ENCODE results near the gene PTPRD. TPM values are rescaled to one million over a fixed set of nuclear protein-coding genes. Genes with fewer than 3 reads are reported as not detected.

Gene PTPRD
- total RNA-seq, 1 donor from 2014 or later: 109 TPM

DNA sequence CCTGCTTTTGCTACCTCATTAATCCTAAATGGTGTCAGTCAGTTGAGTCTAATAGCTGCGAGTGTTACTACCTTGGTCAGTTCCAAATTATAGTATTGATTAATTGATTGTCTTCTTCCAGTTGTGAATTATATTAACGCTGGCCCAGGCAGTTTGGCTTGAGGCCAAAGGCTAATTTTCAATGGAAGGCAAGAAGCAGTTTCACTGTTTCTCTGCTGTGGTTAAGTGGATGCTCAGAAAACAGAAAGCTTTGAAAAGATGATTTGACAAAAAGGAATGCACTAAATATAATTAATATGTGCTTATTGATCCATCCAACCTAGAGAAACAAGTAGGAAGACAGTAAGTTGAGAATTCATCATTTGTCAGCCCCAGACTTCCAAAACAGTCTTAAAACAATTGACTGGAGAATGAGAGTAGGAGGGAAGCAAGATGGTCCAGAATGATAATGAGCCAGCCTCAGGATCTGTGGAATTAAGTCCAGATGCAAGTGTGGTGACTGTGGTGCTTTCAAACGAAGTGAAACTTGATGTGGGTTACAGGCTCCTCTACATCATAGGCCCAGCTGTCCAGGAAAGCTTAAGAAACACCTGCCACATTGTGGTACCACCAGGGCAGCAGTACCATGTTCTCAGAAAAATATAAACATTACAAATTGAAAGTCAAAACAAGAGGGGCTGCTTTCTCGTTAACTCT is 1442.2 kb downstream of the PTPRD start:
- no peaks in the 10 kb centered on the region for H3K9me3 Mint-ChIP-seq
- no peak for DNase-seq (ENCODE audit: low spot score in 2 of 2, unreplicated experiment in 2 of 2)
- no peaks in the 10 kb centered on the region for H3K36me3 Mint-ChIP-seq
- TF ChIP-seq, protein P1, sequence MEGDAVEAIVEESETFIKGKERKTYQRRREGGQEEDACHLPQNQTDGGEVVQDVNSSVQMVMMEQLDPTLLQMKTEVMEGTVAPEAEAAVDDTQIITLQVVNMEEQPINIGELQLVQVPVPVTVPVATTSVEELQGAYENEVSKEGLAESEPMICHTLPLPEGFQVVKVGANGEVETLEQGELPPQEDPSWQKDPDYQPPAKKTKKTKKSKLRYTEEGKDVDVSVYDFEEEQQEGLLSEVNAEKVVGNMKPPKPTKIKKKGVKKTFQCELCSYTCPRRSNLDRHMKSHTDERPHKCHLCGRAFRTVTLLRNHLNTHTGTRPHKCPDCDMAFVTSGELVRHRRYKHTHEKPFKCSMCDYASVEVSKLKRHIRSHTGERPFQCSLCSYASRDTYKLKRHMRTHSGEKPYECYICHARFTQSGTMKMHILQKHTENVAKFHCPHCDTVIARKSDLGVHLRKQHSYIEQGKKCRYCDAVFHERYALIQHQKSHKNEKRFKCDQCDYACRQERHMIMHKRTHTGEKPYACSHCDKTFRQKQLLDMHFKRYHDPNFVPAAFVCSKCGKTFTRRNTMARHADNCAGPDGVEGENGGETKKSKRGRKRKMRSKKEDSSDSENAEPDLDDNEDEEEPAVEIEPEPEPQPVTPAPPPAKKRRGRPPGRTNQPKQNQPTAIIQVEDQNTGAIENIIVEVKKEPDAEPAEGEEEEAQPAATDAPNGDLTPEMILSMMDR (IDR thresholded peaks at IDR 0.05; ENCODE audit: unreplicated experiment): no peak
- peaks cover 2% of the 10 kb centered on the region for H3K27me3 Mint-ChIP-seq (ENCODE audit: low read depth)
- H3K27ac Mint-ChIP-seq: no peak overlapping the region
- H3K4me3 Mint-ChIP-seq: no peak overlapping the region
- H3K4me1 Mint-ChIP-seq: peaks cover 7% of the 10 kb centered on the region

DNA sequence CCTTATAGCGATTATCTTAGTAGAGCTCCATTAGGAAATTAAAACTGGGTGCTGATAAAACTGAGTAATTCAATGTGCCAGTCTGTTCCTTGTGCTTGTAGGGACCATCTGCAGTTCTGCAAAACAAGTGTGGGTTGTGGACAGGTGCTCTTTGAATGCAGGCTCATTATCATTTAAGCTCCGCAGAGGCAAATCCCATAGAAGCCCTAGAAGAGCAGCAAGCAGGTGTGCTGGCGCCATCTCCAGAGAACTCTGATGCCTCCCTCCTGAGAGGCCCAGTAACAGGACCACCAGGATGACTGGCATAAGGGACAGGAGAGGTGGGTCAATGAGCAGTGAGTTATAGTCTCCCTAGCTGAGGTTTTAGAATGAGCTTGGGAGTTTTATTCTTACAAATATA is 1470.8 kb downstream of the PTPRD start:
- H3K27ac Mint-ChIP-seq: no peak overlapping the region
- H3K36me3 Mint-ChIP-seq: no peaks in the 10 kb centered on the region
- DNase-seq (ENCODE audit: low spot score in 2 of 2, unreplicated experiment in 2 of 2): no peak
- H3K4me3 Mint-ChIP-seq: no peak overlapping the region
- peaks cover 3% of the 10 kb centered on the region for H3K4me1 Mint-ChIP-seq
- no peaks in the 10 kb centered on the region for H3K27me3 Mint-ChIP-seq (ENCODE audit: low read depth)
- no peaks in the 10 kb centered on the region for H3K9me3 Mint-ChIP-seq
- TF ChIP-seq, protein P1 (IDR thresholded peaks at IDR 0.05; ENCODE audit: unreplicated experiment): no peak

DNA sequence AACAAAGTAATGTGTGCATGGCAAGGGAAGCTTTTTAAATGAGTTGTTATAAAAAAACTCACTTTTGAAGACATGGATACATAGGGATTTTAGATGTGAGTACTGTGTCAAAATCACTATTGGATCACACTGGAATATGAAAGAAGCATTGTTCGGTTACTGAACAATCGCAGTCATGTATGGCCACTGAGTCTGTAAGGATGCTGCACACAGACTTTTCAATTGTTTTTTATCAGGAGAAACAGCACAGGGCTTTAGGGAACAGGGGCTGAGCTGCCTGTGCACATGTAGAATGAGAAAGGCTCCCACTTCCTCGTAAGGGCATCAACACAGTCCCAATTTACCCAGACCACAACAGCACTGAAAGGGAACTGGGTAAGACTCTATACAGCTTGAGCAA is 1479.3 kb downstream of the PTPRD start:
- no peaks in the 10 kb centered on the region for H3K9me3 Mint-ChIP-seq
- TF ChIP-seq, protein P1 (IDR thresholded peaks at IDR 0.05; ENCODE audit: unreplicated experiment): no peak
- H3K36me3 Mint-ChIP-seq: no peaks in the 10 kb centered on the region
- H3K4me1 Mint-ChIP-seq: no peaks in the 10 kb centered on the region
- no peak overlapping the region for H3K27ac Mint-ChIP-seq
- no peaks in the 10 kb centered on the region for H3K27me3 Mint-ChIP-seq (ENCODE audit: low read depth)
- no peak for DNase-seq (ENCODE audit: low spot score in 2 of 2, unreplicated experiment in 2 of 2)
- no peak overlapping the region for H3K4me3 Mint-ChIP-seq

- Mint-ChIP-seq H3K4me3 (no peak overlapping the region), H3K36me3 (no peaks in the 10 kb centered on the region), H3K9me3 (no peaks in the 10 kb centered on the region), H3K27me3 (ENCODE audit: low read depth) (peaks cover 4% of the 10 kb centered on the region), H3K27ac (no peak overlapping the region), H3K4me1 (no peaks in the 10 kb centered on the region)
- TF ChIP-seq, protein P1 (IDR thresholded peaks at IDR 0.05; ENCODE audit: unreplicated experiment): no peak
- no peak for DNase-seq (ENCODE audit: low spot score in 2 of 2, unreplicated experiment in 2 of 2)
Observed at GRCh38 chr9:9124616-9125015, 1488.2 kb downstream of the PTPRD start.

- Mint-ChIP-seq H3K36me3 (no peaks in the 10 kb centered on the region), H3K27ac (no peak overlapping the region), H3K27me3 (ENCODE audit: low read depth) (peaks cover 4% of the 10 kb centered on the region), H3K9me3 (no peaks in the 10 kb centered on the region), H3K4me1 (peaks cover 6% of the 10 kb centered on the region), H3K4me3 (no peak overlapping the region)
- DNase-seq (ENCODE audit: low spot score in 2 of 2, unreplicated experiment in 2 of 2): no peak
- TF ChIP-seq, protein P1 (IDR thresholded peaks at IDR 0.05; ENCODE audit: unreplicated experiment): no peak
Observed at GRCh38 chr9:9122230-9122875, 1490.4 kb downstream of the PTPRD start.

Data from mesothelial cell of epicardium (in vitro differentiated cells).